ENCODE measurements around the gene MUL1.

GRCh38 chr1:20533635-20534034, 25.7 kb upstream of the MUL1 start:
- TF ChIP-seq CTCF (IDR thresholded peaks at IDR 0.05) (no peak), POLR2A (IDR thresholded peaks at IDR 0.05) (no peak), EP300 (IDR thresholded peaks at IDR 0.05) (no peak), POLR2AphosphoS5 (IDR thresholded peaks at IDR 0.05) (no peak)
